Stimulated activated CD4-positive, alpha-beta T cell treated with anti-CD3 and anti-CD28 coated beads, Interleukin-4, amount 100 ng/mL, for 48 hours (primary cell): Measurements from ENCODE around the gene UGT8.
"Not testable (repeated sequence)": the region's sequence is repeated elsewhere in the genome, so short reads cannot be mapped to it uniquely, and the experiment has no call there.

Experiments
- DNase-seq, 2 donors: peaks; one replicate each; pipeline ENCODE4 v3.0.0-alpha.2; 2020; ENCODE audit warnings: low read depth in 2 of 2

The UGT8 gene

GRCh38 chr4:114606245-114606644 is 7.6 kb downstream of the UGT8 start:
- no peak for DNase-seq

- DNase-seq, result no peak
Measured at GRCh38 chr4:114607056-114607455, 8.4 kb downstream of the UGT8 start.

- DNase-seq, result no peak
Measured at GRCh38 chr4:114613560-114613959, 15.0 kb downstream of the UGT8 start.

GRCh38 chr4:114615435-114615834 is 16.8 kb downstream of the UGT8 start:
- DNase-seq, result no peak

- not testable (repeated sequence) for DNase-seq
Measured at GRCh38 chr4:114616036-114616435, 17.4 kb downstream of the UGT8 start.

GRCh38 chr4:114626196-114626595 is 27.6 kb downstream of the UGT8 start:
- no peak for DNase-seq

- DNase-seq, result no peak
Measured at GRCh38 chr4:114636192-114636935, 37.8 kb downstream of the UGT8 start.

- DNase-seq, result no peak
Measured at GRCh38 chr4:114642173-114642780, 43.7 kb downstream of the UGT8 start.

- no peak for DNase-seq
Measured at GRCh38 chr4:114649908-114650307, 51.3 kb downstream of the UGT8 start.

GRCh38 chr4:114653675-114654074 is 55.1 kb downstream of the UGT8 start:
- no peak for DNase-seq

GRCh38 chr4:114654592-114654991 is 56.0 kb downstream of the UGT8 start:
- DNase-seq, result no peak

- no peak for DNase-seq
Measured at GRCh38 chr4:114658179-114658578, 59.6 kb downstream of the UGT8 start.

- DNase-seq, result no peak
Measured at GRCh38 chr4:114658776-114659175, 60.2 kb downstream of the UGT8 start.

- DNase-seq, result peak in 1 of 2 donors; percentile 4
Measured at GRCh38 chr4:114659386-114660008, 60.9 kb downstream of the UGT8 start.

- no peak for DNase-seq
Measured at GRCh38 chr4:114663083-114663482, 64.5 kb downstream of the UGT8 start.

GRCh38 chr4:114668577-114668976 is 70.0 kb downstream of the UGT8 start:
- DNase-seq, result no peak

GRCh38 chr4:114670733-114671132 is 72.1 kb downstream of the UGT8 start:
- DNase-seq, result not testable (repeated sequence)

GRCh38 chr4:114673306-114673705 is 74.7 kb downstream of the UGT8 start:
- DNase-seq, result no peak

GRCh38 chr4:114674080-114674479 is 75.5 kb downstream of the UGT8 start:
- DNase-seq, result no peak

GRCh38 chr4:114677346-114677979 is 78.9 kb downstream of the UGT8 start:
- DNase-seq, result no peak

GRCh38 chr4:114684462-114684861 is 85.9 kb downstream of the UGT8 start:
- DNase-seq, result no peak

GRCh38 chr4:114688059-114688458 is 89.5 kb downstream of the UGT8 start:
- no peak for DNase-seq

- no peak for DNase-seq
Measured at GRCh38 chr4:114690571-114690970, 92.0 kb downstream of the UGT8 start.
